Activated CD8-positive, alpha-beta memory T cell treated with anti-CD3 and anti-CD28 coated beads, Interleukin-2, amount 50 U/mL, for 1 hour (primary cell): ENCODE results near the gene ANK3.

Source experiments
- DNase-seq: peaks from one replicate; pipeline ENCODE4 v3.0.0-alpha.2; 2020; ENCODE audit errors: extremely low read depth

Gene ANK3

DNA sequence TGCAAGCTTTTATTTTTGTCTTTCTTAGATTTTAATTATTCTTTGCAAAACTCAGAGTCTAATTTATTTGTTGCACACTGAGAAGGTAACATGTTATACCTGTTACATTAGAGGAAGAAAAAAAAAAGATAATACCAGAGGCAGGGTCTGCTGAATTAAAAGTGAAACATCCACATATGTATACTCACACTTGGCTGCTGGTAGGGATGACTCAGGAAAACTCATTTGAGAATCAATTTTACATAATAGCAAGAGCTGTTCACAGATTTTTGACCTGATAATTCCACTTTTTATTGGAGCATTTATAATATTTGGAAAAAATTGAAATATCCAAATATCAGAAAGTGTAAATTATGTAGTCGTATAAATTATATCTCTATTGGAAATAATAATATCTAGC, 405.3 kb downstream of the ANK3 start:
- DNase-seq = no peak

DNA sequence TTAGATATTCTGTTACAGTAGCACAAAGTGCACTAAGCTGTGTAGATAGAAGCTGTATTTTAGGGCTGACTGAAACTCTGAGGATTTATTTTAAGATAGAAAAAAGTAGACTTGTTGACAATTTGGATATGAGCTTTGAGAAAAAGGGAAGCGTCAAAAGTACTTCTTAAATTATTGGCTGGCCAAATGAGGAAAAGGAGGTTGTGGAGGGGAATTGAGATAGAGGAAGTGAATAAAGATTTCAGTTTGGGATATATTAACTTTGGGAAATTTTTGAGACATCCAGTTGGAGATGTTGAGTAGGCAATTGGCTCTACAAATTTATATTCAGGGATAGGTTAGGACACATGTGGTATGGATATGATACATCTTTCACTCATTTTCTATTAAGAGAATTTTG, 409.3 kb downstream of the ANK3 start:
- DNase-seq = no peak

DNA sequence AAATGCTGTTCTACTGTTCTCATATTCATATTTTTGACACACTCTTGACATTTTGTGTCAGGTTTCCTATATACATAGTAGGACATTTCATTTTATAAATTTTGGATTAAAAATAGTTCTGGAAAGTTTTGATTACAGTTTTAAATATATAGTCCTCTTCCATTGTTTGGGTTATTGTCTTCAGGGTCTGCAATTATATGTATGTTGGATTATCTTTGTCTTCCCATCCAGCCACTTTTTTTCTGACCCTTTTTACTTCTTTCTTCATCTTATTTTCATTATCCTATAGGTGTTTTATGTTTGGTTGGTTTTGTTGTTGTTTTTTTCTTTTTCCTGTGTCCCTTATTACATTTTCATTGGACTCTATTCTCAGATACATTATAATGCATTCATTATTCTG, 412.2 kb downstream of the ANK3 start:
- DNase-seq = no peak

DNA sequence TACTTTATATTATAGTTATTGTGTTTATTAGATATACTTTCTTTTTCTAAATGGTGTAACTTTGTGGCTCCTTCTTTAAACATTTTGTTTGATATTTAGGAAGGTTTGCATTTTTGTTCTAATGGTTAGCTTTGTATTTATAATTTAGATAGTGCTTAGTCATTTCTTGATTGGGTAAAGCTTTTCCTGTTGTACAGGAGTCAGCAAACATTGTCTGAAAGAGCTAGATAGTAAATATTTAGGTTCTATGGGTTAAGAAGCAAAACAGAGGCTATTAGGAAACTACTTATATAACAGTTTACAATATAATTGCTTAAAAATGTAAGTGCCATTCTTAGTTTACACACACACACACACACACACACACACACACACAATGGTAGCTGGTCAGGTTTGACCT, 412.8 kb downstream of the ANK3 start:
- no peak for DNase-seq
